Aorta (tissue), 5 donors: ENCODE data around the gene GLIPR1L1. TPM values are rescaled to one million over a fixed set of nuclear protein-coding genes. Genes with fewer than 3 reads are reported as not detected.

Experiments
- ATAC-seq: fragments of 200-7000 bp; cut with Tn5 transposase; one replicate; pipeline ENCODE4 v1.9.1; 2022; ENCODE audit warnings: moderate library complexity; ENCODE audit not compliant: low FRiP score
- DNase-seq, 2 donors: peaks; one replicate each; pipeline ENCODE4 v3.0.0-alpha.2; 2020
- H3K27ac ChIP-seq, 2 donors: one replicate each; pipeline ENCODE4 v1.5.1; 2013; ENCODE audit warnings: low read length in 2 of 2, mild to moderate bottlenecking in 2 of 2, moderate library complexity in 2 of 2, control low read depth in 1 of 2, inconsistent platforms in 1 of 2, low read depth in 1 of 2
- H3K27me3 ChIP-seq, 2 donors: one replicate each; pipeline ENCODE4 v1.6.1; 2013; ENCODE audit warnings: control low read depth in 1 of 2, low read length in 1 of 2, mild to moderate bottlenecking in 1 of 2, moderate library complexity in 1 of 2; ENCODE audit not compliant: insufficient read depth in 2 of 2, control insufficient read depth in 1 of 2
- H3K36me3 ChIP-seq, 2 donors: one replicate each; pipeline ENCODE4 v1.6.1; 2013; ENCODE audit warnings: control low read depth in 1 of 2, low read length in 1 of 2, mild to moderate bottlenecking in 1 of 2; ENCODE audit not compliant: insufficient read depth in 2 of 2, control insufficient read depth in 1 of 2
- H3K4me1 ChIP-seq, 2 donors: one replicate each; pipeline ENCODE4 v1.6.1; 2013; ENCODE audit warnings: low read length in 2 of 2, control low read depth in 1 of 2, mild to moderate bottlenecking in 1 of 2, moderate library complexity in 1 of 2; ENCODE audit not compliant: insufficient read depth in 2 of 2, control insufficient read depth in 1 of 2
- H3K4me3 ChIP-seq, 2 donors: one replicate each; pipeline ENCODE4 v1.5.1; 2013; ENCODE audit warnings: low read length in 2 of 2, control low read depth in 1 of 2, mild to moderate bottlenecking in 1 of 2
- H3K9me3 ChIP-seq: one replicate; pipeline ENCODE4 v1.6.1; 2013; ENCODE audit warnings: mild to moderate bottlenecking, low read length; ENCODE audit not compliant: control insufficient read depth
- WGBS, 2 donors: extraction: QIAGEN DNeasy Blood & Tissue Kit; methylation state at CpG; one replicate each; pipeline ENCODE4 v1.1.7; 2013; 5-methylcytosine and 5-hydroxymethylcytosine counted together
- intact Hi-C, 2 donors: fragments of 100-400 bp; cut with DNase I; formaldehyde crosslinking; loops; one replicate each; pipeline versions ENCODE4 v1.14.2 to v1.15.0; 2022
- polyA plus RNA-seq, 2 donors: library from polyadenylated mRNA; stranded (reverse); fragments of 200-250 nt; gene quantifications; one replicate each; pipeline ENCODE4 v1.2.3, GENCODE V29; 2013
- total RNA-seq, 2 donors: library from RNA; stranded (reverse); fragmentation: NEBNext Ultra II Directional; extraction: Animal tissue kit (Norgen Biotek cat#: 25700); gene quantifications; one replicate each; pipeline ENCODE4 v1.2.1, GENCODE V29; 2021
- donor health status: healthy with polysubstance abuse.
- donor health status: Bipolar disorder and iron deficiency.
- donor health status: DM: no; HTN: no; CAD: no.
- donor health status: DM: no; HTN: no; CAD: no.
- donor health status: DM: yes; HTN: yes; CAD: no.

The GLIPR1L1 gene
- total and polyA plus RNA-seq, 4 donors, result not detected

DNA sequence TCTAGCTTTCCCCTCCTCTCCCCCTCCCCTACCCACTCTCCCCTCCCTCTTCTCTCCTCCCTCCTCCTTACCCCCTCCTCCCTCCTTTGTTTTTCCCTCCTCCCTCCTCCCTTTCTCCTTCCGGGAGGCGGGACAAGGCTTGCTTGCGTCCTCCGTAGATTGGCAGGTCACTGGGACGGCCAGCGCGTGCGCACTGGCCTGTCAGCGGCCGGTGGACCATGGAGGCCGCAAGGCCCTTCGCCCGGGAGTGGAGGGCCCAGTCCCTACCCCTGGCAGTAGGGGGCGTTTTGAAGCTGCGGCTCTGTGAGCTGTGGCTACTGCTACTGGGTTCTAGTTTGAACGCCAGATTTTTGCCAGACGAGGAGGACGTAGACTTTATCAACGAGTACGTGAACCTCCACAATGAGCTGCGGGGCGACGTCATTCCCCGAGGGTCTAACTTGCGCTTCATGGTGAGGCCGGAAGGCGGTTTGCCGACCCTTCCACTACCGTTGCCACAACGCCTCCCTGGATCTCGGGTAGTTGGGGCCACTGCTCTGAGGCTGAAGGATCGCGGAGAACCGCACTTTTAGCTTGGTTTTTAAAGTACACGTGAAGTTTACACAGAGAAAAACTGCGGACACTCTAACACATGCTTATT, 56.5 kb downstream of the GLIPR1L1 start, which contains the start of gene GLIPR1L2:
TSS of gene GLIPR1L2 (plus strand) at position 191 of the 640 bp plus-strand sequence. CDS start at position 219, 28 bp downstream.
- WGBS, 2 donors, result 2 to 4% methylated on average over 36 of the region's 36 CpGs
- ATAC-seq (peak; percentile 100), DNase-seq (peak; percentile 97 to 98)
- no peaks in the 10 kb centered on the region for H3K36me3 ChIP-seq
- H3K9me3 ChIP-seq, result no peaks in the 10 kb centered on the region
- no peaks in the 10 kb centered on the region for H3K27me3 ChIP-seq
- H3K4me3 ChIP-seq, result peak within 1 kb of the TSS; percentile 62 to 64
- H3K4me1 ChIP-seq, result no peaks in the 10 kb centered on the region
- intact Hi-C loops, result loop anchor here (1.0 to 10.0 kb wide), 4 partner anchors 56 to 90 kb away; partner anchors contain the start of genes GLIPR1 (in 2 of the 2), GLIPR1L1 (in 2 of the 2) and CAPS2 (in 1 of the 2)
- peak within 1 kb of the TSS; percentile 57 to 76 for H3K27ac ChIP-seq

DNA sequence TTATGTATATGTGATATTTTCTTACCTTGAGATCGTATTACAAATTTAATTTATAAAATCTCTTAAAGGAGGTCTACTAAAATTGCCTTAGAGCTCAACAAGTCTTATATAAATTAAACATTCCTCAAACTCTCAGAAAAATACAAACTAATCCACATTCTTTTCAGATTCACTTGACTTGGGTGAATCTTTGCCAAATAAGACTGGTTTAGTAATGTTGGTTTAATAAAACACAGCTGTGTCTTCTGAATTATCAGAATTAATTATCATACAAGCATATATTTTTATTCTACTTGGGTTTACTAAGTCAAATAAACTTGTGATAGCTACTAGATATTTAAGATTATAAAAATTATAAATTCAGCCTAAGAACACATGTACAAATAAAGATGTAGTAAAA, 69.8 kb downstream of the GLIPR1L1 start:
- Histone ChIP-seq H3K4me1 (no peaks in the 10 kb centered on the region), H3K36me3 (no peaks in the 10 kb centered on the region), H3K27me3 (no peaks in the 10 kb centered on the region), H3K4me3 (no peak overlapping the region), H3K9me3 (no peaks in the 10 kb centered on the region), H3K27ac (no peak overlapping the region)
- WGBS, 2 donors, result 80 to 83% methylated on average over 1 of the region's 1 CpG
- DNase-seq (no peak), ATAC-seq (no peak)
- intact Hi-C loops, result no loop called here

DNA sequence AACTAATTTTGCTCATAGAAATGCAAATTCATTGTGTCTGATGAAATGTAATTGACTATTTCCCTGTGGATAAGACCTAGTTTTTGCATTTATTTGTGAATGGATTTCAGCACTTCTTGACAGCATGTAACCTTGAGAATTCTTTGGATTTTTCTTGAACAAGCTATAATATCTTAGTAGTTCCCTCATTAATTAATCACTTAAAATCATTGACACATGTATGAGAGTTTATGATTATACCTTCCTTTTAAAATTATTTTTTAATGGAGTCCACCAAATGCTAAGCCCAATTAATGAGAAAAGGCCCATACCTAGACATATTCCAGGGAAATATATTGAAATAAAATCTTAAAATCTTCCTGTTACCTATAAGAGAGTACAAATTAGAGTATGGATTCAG, 73.2 kb downstream of the GLIPR1L1 start:
- ATAC-seq, result no peak
- no peaks in the 10 kb centered on the region for H3K9me3 ChIP-seq
- H3K4me3 ChIP-seq, result no peak overlapping the region
- no peak for DNase-seq
- no peaks in the 10 kb centered on the region for H3K27me3 ChIP-seq
- no peaks in the 10 kb centered on the region for H3K36me3 ChIP-seq
- intact Hi-C loops, result no loop called here
- H3K4me1 ChIP-seq, result no peaks in the 10 kb centered on the region
- H3K27ac ChIP-seq, result no peak overlapping the region

DNA sequence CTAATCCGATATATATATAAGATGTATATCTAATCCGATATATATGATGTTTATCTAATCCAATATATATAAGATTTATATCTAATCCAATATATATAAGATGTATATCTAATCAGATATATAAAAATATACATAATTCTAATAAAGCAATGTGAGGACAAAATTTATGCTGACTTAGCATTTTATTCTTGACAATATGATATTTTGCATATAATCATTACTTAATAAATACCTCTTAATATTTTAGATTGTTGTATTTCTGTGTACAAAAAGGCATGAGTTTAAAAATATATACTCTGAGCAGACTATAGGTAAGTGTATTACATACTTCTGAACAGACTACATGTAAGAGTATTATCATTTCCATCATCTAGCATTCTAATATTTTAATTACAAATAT, 75.4 kb downstream of the GLIPR1L1 start:
- intact Hi-C loops, result no loop called here
- Histone ChIP-seq H3K9me3 (no peaks in the 10 kb centered on the region), H3K27me3 (no peaks in the 10 kb centered on the region), H3K4me1 (no peaks in the 10 kb centered on the region), H3K4me3 (no peak overlapping the region), H3K27ac (no peak overlapping the region), H3K36me3 (no peaks in the 10 kb centered on the region)
- ATAC-seq (no peak), DNase-seq (no peak)
- 93 to 98% methylated on average over 2 of the region's 2 CpGs for WGBS, 2 donors

DNA sequence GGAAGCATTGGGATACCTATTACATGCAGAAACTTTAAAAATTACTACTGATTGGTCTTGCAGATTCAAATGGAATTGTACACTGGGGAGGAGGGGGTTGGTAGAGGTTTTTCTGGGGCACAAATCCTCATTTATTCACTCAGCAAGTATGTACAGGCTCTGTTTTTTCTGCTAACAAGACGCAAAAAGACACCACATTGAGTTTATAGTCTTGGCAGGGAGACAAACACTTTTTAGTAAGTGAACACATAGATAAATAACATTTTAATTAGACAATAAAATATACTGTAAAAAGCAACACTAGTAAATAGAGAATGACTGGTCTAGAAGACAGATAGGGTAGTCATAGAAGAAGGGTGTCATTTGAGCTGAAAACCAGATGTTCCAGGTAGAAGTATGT, 80.2 kb downstream of the GLIPR1L1 start:
- 3 to 18% methylated on average over 1 of the region's 1 CpG for WGBS, 2 donors
- H3K27me3 ChIP-seq, result no peaks in the 10 kb centered on the region
- ATAC-seq (no peak), DNase-seq (no peak)
- no peak overlapping the region for H3K27ac ChIP-seq
- intact Hi-C loops, result no loop called here
- H3K4me3 ChIP-seq, result no peak overlapping the region
- H3K4me1 ChIP-seq, result no peaks in the 10 kb centered on the region
- no peaks in the 10 kb centered on the region for H3K36me3 ChIP-seq
- no peaks in the 10 kb centered on the region for H3K9me3 ChIP-seq

DNA sequence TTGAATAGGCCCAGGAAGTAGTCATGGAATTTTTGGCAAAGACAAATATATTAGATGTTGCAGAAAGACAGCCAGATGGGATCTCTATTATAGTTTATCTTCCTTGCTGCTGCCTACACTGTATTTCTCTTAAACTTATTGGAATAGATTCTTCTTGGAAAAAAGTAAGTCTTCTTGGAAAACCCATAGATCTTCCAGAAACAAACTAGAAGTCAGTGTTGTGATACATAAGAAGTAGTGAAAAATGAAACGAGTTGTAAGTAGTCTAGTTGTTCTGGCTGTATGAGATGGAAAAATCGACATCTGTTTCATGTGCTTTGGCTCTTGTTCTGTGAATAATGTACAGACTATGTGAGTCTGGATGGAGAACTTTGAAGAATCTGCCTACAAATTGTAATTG, 85.4 kb downstream of the GLIPR1L1 start:
- no peaks in the 10 kb centered on the region for H3K4me1 ChIP-seq
- intact Hi-C loops, result no loop called here
- no peak overlapping the region for H3K27ac ChIP-seq
- H3K27me3 ChIP-seq, result no peaks in the 10 kb centered on the region
- 43 to 50% methylated on average over 2 of the region's 2 CpGs for WGBS, 2 donors
- H3K9me3 ChIP-seq, result peaks cover under 1% of the 10 kb centered on the region
- no peaks in the 10 kb centered on the region for H3K36me3 ChIP-seq
- ATAC-seq (no peak), DNase-seq (no peak)
- no peak overlapping the region for H3K4me3 ChIP-seq

Other genes starting within 250 kb of the GLIPR1L1 start
- not detected for gene KCNC2, start 124.8 kb upstream of the GLIPR1L1 start, total RNA-seq
- not detected for gene KCNC2, start 124.8 kb upstream of the GLIPR1L1 start, polyA plus RNA-seq
- gene CAPS2, start 4.3 kb upstream of the GLIPR1L1 start, total RNA-seq, result 10 to 100 TPM; 17.9 to 33.9 TPM
- 1 to 10 TPM; 5.7 to 7.0 TPM for gene CAPS2, start 4.3 kb upstream of the GLIPR1L1 start, polyA plus RNA-seq
- gene GLIPR1L2, start 56.4 kb downstream of the GLIPR1L1 start, total RNA-seq, result 1 to 10 TPM in 1 of 2 donors, under 1 TPM in 1; 0.94 to 1.9 TPM
- gene GLIPR1L2, start 56.4 kb downstream of the GLIPR1L1 start, polyA plus RNA-seq, result 1 to 10 TPM in 1 of 2 donors, under 1 TPM in 1; 0.67 to 1.1 TPM
- 100 to 1,000 TPM; 152 to 230 TPM for gene GLIPR1, start 146.1 kb downstream of the GLIPR1L1 start, total RNA-seq
- gene GLIPR1, start 146.1 kb downstream of the GLIPR1L1 start, polyA plus RNA-seq, result 10 to 100 TPM; 41.3 to 47.8 TPM
- gene KRR1, start 176.9 kb downstream of the GLIPR1L1 start, total RNA-seq, result 10 to 100 TPM; 38.6 to 42.5 TPM
- gene KRR1, start 176.9 kb downstream of the GLIPR1L1 start, polyA plus RNA-seq, result 10 to 100 TPM in 1 of 2 donors, 1 to 10 TPM in 1; 3.8 to 17.8 TPM